GM23338 (cell line): Measurements from ENCODE around the gene PAX5.

Experiments
- CTCF ChIP-seq, 2 experiments: fragments of 200-600 bp in 1 of 2; sonication (generic) in 1 of 2; conservative IDR thresholded peaks; 2 replicates each; pipeline versions ENCODE4 v1.5.1 to v1.6.1; 2016 to 2017; ENCODE audit warnings: antibody characterized with exemption in 2 of 2, low read depth in 2 of 2, mild to moderate bottlenecking in 2 of 2, moderate library complexity in 1 of 2
- EZH2 ChIP-seq: fragments of 200-600 bp; sonication (generic); IDR thresholded peaks from one replicate; pipeline ENCODE4 v1.8.0; 2017; ENCODE audit warnings: antibody characterized with exemption, mild to moderate bottlenecking, low read depth; ENCODE audit not compliant: unreplicated experiment
- TF ChIP-seq, protein P1 (sequence below): IDR thresholded peaks from one replicate; pipeline ENCODE4 v1.6.1; 2018; ENCODE audit warnings: antibody characterized with exemption; ENCODE audit not compliant: unreplicated experiment

- TF ChIP-seq CTCF (conservative IDR thresholded peaks at IDR 0.05; ENCODE audit: low read depth in 2 of 2) (no peak), EZH2 (no peak)
- TF ChIP-seq, protein P1, sequence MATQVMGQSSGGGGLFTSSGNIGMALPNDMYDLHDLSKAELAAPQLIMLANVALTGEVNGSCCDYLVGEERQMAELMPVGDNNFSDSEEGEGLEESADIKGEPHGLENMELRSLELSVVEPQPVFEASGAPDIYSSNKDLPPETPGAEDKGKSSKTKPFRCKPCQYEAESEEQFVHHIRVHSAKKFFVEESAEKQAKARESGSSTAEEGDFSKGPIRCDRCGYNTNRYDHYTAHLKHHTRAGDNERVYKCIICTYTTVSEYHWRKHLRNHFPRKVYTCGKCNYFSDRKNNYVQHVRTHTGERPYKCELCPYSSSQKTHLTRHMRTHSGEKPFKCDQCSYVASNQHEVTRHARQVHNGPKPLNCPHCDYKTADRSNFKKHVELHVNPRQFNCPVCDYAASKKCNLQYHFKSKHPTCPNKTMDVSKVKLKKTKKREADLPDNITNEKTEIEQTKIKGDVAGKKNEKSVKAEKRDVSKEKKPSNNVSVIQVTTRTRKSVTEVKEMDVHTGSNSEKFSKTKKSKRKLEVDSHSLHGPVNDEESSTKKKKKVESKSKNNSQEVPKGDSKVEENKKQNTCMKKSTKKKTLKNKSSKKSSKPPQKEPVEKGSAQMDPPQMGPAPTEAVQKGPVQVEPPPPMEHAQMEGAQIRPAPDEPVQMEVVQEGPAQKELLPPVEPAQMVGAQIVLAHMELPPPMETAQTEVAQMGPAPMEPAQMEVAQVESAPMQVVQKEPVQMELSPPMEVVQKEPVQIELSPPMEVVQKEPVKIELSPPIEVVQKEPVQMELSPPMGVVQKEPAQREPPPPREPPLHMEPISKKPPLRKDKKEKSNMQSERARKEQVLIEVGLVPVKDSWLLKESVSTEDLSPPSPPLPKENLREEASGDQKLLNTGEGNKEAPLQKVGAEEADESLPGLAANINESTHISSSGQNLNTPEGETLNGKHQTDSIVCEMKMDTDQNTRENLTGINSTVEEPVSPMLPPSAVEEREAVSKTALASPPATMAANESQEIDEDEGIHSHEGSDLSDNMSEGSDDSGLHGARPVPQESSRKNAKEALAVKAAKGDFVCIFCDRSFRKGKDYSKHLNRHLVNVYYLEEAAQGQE = no peak
Measured at GRCh38 chr9:36936498-36936831, 97.6 kb downstream of the PAX5 start.
